GM13977 (cell line): Measurements from ENCODE around the gene MIX23.

Experiments used
- DNase-seq: peaks from one replicate; pipeline ENCODE4 v3.0.0; 2012; ENCODE audit warnings: low spot score
- in situ Hi-C: fragments of 300-500 bp; cut with MboI; formaldehyde crosslinking; loops from one replicate; pipeline ENCODE4 v1.12.0; 2022; ENCODE audit warnings: low sequenced_read_pairs, low pct_unique_long_range_greater_than_20kb, mixed read lengths, inconsistent platforms; ENCODE audit not compliant: unreplicated experiment
- TF ChIP-seq, protein P1 (sequence below): IDR thresholded peaks from 2 replicates; pipeline ENCODE4 v1.5.1; 2012; ENCODE audit warnings: mild to moderate bottlenecking, control low read depth; ENCODE audit not compliant: insufficient read depth; ENCODE audit errors: extremely low read depth, missing control alignments

The MIX23 gene

DNA sequence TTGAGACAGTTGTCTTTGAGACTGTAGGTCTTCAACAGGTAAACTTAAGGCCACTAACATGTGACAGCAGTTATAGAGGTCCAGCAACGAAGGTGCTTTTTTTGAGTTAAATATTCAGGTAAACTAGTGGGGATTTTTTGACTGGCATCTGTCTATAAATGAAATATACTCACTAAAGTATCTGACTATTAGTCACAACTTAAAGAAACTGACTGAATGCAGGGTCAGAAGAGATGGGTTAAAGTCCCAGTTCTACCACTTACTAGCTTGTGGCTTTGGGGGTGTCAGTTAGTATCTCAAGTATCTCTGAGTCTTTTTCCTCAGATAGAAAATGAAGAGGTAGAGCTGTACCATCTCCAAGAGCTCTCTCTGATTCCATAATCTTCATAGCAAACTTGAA is 18.0 kb downstream of the MIX23 start:
- in situ Hi-C loops: no loop called here
- TF ChIP-seq, protein P1, sequence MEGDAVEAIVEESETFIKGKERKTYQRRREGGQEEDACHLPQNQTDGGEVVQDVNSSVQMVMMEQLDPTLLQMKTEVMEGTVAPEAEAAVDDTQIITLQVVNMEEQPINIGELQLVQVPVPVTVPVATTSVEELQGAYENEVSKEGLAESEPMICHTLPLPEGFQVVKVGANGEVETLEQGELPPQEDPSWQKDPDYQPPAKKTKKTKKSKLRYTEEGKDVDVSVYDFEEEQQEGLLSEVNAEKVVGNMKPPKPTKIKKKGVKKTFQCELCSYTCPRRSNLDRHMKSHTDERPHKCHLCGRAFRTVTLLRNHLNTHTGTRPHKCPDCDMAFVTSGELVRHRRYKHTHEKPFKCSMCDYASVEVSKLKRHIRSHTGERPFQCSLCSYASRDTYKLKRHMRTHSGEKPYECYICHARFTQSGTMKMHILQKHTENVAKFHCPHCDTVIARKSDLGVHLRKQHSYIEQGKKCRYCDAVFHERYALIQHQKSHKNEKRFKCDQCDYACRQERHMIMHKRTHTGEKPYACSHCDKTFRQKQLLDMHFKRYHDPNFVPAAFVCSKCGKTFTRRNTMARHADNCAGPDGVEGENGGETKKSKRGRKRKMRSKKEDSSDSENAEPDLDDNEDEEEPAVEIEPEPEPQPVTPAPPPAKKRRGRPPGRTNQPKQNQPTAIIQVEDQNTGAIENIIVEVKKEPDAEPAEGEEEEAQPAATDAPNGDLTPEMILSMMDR: no peak
- no peak for DNase-seq

DNA sequence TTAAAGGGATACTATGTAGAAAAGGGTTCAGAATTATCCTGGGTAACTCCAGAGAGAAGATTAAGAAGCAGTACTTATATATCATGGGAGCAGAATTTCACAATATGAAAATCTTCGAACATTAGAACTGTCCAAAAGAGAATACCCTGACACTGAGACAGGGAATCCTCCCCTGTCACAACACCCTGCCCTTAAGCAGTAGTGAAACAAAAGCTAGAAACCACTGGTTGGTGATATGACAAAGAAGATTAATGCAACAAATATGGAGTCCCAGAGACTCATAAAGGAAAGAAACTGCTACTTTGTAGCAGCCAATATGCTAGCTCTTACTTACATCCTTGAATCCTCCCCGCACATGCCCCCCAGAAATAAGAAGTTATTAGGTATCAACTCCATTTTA is 18.5 kb downstream of the MIX23 start:
- TF ChIP-seq, protein P1: no peak
- in situ Hi-C loops: no loop called here
- no peak for DNase-seq

DNA sequence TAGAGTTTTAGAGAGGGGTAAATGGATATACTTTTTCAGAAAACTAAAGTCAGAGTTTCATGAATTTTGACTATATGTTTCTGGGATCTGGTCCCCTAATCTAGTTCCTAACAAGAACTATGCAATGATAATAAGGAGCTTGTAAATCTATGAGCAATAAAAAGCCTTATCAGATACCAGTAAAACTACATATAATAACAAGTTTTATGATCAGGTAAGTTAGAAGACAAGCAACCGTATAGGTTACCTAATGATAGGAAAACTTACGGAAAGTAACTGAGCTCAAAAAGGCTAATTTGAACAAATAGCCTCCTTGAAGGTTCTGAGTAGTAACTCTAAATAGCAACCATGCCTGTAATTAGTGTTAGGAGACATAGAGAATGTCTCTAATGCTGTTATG is 21.0 kb downstream of the MIX23 start:
- TF ChIP-seq, protein P1: no peak
- no peak for DNase-seq
- in situ Hi-C loops: no loop called here

DNA sequence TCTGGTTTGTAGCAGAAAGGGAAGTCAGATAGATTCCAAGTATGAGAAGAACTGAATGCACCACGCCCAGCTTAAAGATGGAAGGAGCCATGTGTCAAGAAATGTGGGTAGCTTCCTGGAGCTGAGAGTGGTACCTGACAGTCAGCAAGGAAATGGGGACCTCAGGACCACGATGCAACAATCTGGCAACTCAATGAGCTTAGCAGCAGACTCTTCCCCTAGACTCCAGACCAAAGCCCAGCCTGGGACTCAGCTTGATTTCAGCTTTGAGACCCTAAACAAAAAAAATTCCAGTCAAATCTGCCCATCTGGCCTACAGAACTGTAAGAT is 24.4 kb downstream of the MIX23 start:
- in situ Hi-C loops: no loop called here
- DNase-seq: no peak
- TF ChIP-seq, protein P1: no peak

DNA sequence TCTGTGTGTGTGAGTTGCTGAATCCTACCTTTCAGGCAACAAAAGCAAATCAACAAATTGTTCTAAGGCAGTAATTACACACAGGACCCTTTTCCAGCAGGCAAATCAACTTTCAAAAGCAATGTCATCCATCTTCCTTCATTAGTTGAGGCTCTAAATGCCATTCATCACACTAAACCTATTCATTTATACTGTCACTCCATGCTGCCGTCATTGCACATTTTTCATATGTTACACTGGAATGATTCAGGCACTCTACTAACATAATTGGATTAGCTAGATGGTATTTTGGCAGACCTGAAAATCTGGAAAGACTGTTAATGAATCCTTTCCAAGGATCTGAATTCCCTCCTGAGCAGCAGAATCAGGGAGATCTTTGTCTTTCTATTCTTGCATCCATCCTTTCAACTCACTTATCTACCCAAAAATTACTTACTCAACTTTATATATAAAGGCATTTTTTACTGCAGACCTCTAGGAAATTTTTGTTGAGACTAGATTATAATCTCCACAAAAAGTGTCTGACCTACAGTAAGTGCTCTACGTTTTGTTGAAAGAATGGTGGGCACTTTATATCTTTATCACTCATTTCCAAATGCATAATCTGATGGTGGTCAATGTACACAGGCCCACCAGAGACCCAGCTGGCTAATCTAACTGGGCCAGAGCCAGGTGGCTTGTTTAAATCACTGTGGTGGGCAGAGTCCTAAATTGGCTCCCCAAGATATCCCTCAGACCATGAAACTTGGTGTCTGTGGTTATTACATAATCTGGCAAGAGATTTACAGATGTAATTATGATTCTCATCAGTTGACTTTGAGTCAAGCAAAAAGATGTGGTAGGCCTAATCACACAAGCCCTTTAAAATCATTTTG is 25.0 kb downstream of the MIX23 start:
- in situ Hi-C loops: no loop called here
- TF ChIP-seq, protein P1: no peak
- DNase-seq: no peak

DNA sequence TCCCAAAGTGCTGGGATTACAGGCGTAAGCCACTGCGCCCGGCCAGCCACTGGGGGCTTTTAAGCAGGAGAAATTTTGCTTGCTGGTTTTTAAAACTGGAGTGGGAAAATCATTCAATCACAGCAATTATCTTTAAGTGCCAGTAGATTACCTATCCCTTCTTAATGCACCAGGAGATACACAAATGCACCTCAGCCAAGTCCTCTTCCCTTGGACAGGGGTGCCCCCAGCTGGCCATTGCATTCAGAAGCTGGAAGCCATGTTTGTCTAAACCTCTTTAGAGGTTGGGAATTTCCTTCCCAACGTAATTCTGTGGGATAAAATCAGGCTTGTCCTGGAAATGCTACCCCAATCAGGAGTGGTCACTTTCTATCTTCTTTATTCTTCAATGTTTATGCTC is 26.6 kb downstream of the MIX23 start:
- in situ Hi-C loops: no loop called here
- TF ChIP-seq, protein P1: peak; percentile 66
- DNase-seq: peak; percentile 44
